NCI-H1694 treated with DMSO at 0.1 percent for 48 hours (cell line): Measurements from ENCODE around the gene GRID1.
"Not testable (repeated sequence)": the region's sequence is repeated elsewhere in the genome, so short reads cannot be mapped to it uniquely, and the experiment has no call there.

Experiments
- DNase-seq: peaks from one replicate; lab custom pipeline; 2025; lab: John Stamatoyannopoulos, UW

GRID1 gene

DNA sequence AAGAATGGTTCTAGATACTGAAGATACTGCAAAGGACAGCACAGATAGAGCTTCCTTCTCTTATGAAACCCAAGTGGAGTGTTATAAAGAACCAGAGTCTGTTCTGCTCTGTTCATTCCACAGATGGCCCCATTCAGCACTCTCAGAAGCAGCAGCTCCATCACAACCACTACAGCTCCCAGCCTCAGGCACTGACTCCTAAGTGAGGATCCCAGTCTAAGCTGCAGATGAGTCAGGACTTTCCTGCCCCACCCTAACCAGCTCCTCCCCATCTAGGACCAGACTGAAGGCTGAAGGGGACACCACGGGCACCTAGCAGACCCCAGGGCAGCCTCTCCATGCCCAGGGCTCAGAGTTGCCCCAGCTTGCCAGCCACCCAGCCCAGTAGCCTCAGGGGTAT lies 379.8 kb downstream of the GRID1 start:
- DNase-seq, result no peak

DNA sequence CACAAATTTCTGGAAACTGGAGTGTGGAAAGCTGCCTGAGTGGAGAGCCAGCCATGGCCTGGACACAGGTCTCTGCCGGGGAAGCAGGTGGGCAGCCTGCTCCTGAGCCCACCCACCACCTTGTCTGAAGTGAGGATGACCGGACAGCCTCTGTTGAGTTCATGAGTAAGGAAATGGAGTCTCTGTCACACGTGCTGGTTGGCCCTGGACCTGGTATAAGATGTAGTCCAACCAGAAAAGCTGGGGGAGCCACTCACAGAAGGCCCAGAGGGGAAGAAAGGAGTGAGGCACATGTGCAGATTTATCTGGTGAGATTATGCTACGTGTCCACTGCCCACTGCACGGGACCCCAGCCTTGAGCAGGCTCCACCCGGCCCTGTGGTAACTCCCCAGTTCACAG lies 383.5 kb downstream of the GRID1 start:
- no peak for DNase-seq

DNA sequence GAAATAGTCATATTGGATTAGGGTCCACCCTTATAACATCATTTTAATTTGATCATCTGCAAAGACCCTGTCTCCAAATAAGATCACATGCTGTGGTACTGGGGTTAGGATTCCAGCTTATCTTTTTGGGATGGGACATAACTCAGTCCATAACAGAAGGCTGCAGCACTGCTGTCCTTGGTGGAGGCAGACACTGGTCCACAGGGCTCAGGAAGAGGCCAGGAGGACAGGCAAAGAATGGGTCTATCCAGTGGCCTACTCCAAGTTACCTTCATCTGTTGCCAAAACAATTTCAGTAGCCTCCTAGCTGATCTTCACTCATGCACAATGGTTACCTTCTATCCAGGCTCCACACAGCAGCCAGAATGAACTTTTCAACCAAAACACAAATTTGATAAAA lies 387.0 kb downstream of the GRID1 start:
- DNase-seq, result no peak

GRCh38 chr10:85978566-85979358 lies 387.8 kb downstream of the GRID1 start:
- DNase-seq, result no peak

DNA sequence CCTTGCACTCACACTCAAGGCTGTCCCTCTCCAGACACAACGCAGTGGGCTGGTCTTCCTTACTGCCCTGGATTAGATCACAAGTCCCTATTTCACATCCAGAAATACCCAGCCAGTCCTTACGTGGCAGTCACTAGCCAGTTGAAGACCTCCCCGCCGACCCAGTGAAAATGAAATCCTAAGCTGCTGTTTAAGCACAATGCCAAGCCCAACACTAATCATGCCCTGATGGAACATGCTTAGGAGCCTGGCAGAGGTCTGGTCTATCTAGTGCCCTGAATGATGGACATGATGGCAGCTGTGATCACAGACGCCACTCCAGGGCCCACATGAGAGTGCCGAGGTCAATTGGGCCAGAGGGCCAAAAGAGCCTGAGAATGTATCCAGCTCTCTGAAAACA lies 389.0 kb downstream of the GRID1 start:
- no peak for DNase-seq

GRCh38 chr10:85976267-85976793 lies 390.3 kb downstream of the GRID1 start:
- DNase-seq, result no peak

DNA sequence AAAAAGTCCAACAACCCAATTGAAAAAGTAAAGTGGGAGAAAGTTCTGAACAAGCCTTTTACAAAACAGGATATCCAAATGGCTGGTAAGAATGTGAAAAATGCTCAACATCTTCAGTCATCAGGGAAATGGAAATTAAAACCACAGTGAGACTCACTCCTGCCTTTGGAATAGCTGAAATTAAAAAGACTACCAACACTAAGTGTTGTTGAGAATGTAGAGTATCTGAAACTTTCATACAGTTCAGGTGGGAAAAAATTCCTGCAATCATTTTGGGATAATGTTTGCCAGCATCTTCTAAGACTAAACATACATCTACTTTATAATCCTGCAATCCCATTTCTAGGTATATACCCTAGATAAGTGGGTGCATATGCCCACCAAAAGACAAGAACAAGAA lies 395.1 kb downstream of the GRID1 start:
- no peak for DNase-seq

- DNase-seq, result no peak
Observed at GRCh38 chr10:85967594-85967993, 399.0 kb downstream of the GRID1 start.

DNA sequence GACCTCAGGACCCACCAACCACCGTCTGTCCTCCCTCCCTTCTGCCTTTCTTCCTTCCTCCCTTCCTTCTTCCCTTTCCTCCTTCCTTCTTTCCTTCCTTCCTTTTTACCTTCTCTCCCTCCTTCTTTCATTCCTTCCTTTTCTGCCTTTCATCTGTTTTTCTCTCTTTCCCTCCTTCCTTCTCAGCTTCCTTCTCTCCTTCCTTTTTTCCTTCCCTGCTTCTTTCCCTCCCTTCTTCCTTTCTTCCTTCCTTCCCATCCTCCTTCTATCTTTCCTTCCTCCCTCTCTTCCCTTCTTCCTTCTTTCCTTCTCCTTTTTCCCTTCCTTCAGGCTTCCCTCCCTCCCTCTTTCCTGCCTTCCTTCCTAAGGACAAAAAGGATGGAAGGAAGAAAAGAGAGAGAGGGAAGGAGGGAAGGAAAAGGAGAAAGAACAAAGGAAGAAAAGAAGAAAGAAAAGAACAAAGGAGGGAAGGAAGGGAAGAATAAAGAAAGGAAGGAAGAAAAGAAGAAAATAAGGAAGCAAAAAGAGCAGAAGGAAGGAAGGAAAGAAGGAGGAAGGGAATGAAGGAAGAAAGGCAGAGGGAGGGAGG lies 405.0 kb downstream of the GRID1 start:
- no peak for DNase-seq

DNA sequence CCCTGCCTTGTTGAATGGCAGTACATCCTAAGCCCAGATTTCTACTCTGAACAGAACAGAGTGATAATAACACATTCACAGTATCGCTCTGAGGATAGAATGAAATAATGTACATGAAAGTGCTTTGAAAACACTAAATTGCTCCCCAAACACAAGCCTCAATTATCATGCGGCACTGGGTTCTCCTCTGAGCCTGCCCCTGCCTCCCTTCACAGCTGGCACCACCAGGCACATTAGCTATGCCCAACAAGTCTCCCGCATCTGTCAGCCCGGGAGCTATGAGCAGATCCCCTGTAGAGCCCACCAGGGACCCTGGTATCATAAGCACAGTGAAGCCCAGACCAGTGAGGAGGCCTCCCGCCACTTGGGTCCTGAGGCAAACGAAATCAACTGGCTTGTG lies 405.5 kb downstream of the GRID1 start:
- DNase-seq, result no peak

DNA sequence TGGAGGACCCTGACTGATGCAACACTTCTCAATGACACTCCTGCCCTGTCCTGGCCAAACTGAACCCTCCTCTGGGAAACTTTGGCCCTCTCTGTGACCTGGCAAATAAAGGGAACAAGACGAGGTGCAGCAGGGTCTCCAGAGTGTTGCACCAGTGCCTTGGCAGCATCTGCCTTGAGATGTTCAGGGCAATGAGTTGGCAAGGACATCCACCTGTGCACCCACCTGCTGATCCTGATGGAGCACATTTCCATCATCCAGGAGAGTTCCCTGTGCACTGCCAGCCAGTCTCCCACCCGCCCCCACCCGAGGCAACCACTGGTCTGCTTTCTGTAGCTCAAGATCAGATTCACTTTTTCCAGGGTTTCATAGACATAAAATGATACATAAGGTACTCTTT lies 407.4 kb downstream of the GRID1 start:
- DNase-seq, result no peak

DNA sequence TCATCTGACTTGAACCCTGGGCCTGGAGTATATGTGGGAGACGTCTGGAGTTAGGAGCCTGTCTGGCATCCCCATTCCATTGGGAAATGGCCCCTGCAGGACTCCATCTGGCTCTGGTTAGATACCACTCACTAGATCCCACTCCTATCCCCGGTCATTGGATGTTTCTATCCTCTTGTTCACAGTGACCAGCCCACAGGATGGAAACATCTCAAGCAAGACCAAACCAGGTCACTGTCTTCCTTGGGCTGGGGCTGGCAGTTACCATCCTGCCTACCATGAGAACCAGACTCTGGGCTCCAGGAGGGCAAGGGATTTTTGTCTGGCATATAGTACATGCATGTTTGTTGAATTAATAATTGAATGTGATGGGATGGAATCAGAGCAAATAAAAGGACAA lies 415.7 kb downstream of the GRID1 start:
- no peak for DNase-seq

- no peak for DNase-seq
Observed at GRCh38 chr10:85946713-85947326, 419.8 kb downstream of the GRID1 start.

GRCh38 chr10:85936161-85936560 lies 430.4 kb downstream of the GRID1 start:
- no peak for DNase-seq

DNA sequence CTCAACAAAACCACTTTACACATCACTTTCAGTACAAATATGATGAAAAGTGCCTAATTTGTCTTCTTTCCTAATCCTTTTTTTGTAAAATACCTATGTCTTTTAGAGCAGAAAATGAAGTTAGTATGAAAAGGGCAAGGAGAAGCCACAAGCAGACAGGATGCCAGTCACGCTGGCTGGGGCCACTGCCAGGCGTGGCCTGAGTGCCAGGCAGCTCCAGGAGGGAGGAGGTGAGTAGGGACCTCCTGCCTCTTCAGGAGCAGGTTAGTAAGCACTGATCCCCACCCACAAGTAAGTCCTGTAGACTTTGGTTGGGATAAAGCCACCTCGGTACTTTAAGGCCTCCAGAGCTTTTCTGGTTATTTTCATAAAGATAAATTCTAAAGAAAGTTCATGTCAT lies 432.0 kb downstream of the GRID1 start:
- no peak for DNase-seq

- not testable (repeated sequence) for DNase-seq
Observed at GRCh38 chr10:85929993-85930392, 436.6 kb downstream of the GRID1 start.

GRCh38 chr10:85927952-85928665 lies 438.5 kb downstream of the GRID1 start:
- no peak for DNase-seq

DNA sequence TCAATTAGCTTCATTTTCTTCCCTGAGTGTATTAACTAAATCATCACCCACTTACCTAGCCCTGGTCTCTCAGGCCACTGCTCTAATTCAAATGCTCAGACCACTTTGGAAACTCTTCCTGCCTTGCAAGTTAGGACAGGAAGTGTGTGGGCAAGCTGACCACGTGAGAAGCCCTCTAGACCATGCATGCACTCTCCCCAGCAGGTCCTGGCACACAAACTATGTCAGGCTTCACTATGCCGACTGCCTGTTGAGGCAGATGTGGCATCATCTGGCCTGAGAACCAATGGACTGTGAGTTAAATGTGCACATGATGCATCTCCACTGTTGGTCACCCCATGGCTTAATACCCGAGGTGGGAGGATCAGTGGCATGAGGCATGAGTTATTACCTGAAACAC lies 439.6 kb downstream of the GRID1 start:
- no peak for DNase-seq

- DNase-seq, result no peak
Observed at GRCh38 chr10:85926136-85926535, 440.5 kb downstream of the GRID1 start.

GRCh38 chr10:85925201-85925750 lies 441.3 kb downstream of the GRID1 start:
- no peak for DNase-seq

DNA sequence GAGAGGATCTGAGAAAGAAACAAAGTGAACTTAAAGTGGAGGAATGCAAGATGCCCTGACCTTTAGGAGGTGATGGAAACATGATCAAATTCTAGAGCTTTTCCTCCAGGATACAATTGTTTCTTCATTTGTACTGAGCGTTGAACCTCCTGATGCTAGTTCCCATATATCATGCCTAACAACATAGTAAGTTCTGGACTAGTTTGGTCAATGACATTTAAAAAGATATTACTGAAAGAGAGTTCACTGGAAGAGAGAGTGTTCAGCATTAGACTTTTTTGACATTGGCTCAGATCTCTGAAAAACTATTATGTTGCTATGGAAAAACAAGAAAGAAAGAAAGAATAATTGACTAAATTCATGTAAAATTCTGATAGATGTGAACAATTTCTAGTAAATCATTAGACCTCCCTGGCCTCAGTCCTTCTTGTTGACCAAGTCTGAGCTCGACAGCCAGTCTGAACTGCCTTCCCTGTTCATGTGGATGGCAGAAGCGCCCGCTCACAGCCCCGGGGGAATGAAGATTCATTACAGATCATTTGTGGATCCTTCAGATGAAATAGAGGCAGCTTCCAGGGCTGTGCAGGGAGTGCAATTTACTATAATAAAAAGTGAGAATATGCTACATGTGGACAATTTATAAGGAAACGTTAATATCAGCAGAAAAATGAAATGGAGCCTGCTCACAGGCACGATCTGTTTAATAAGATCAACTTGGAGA lies 442.1 kb downstream of the GRID1 start:
- DNase-seq, result no peak
